Stimulated activated CD4-positive, alpha-beta T cell treated with anti-CD3 and anti-CD28 coated beads, Interleukin-15, amount 100 ng/mL, for 48 hours (primary cell): Measurements from ENCODE around the gene HEPACAM2.

Experiments
- DNase-seq, 2 donors: peaks; one replicate each; pipeline ENCODE4 v3.0.0-alpha.2; 2020; ENCODE audit warnings: low read depth in 2 of 2

The HEPACAM2 gene

DNA sequence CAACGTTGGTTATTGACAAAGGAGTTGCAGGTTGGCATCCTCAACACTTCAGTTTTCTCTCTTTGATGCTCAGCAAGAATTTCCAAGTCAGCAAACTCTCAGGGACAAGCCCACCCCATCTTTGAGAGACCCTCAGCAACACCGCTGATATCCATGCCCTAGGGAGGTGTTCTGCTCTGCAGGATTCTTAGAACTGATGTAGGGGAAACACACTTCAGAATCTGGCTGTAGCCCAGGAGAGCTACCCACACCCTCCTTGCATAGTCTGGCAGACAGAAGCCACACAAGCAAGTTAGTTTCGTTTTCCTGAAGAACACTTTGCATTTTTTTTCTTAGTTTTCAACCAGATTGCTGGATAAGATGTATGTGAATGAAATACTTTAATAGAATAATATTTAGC lies 78.9 kb downstream of the HEPACAM2 start:
- peak; percentile 4 to 8 for DNase-seq

GRCh38 chr7:93146472-93147141 lies 79.7 kb downstream of the HEPACAM2 start:
- no peak for DNase-seq

GRCh38 chr7:93146036-93146435 lies 80.2 kb downstream of the HEPACAM2 start:
- no peak for DNase-seq

- no peak for DNase-seq
Observed at GRCh38 chr7:93145354-93145753, 80.9 kb downstream of the HEPACAM2 start.

- no peak for DNase-seq
Observed at GRCh38 chr7:93142127-93142526, 84.1 kb downstream of the HEPACAM2 start.

DNA sequence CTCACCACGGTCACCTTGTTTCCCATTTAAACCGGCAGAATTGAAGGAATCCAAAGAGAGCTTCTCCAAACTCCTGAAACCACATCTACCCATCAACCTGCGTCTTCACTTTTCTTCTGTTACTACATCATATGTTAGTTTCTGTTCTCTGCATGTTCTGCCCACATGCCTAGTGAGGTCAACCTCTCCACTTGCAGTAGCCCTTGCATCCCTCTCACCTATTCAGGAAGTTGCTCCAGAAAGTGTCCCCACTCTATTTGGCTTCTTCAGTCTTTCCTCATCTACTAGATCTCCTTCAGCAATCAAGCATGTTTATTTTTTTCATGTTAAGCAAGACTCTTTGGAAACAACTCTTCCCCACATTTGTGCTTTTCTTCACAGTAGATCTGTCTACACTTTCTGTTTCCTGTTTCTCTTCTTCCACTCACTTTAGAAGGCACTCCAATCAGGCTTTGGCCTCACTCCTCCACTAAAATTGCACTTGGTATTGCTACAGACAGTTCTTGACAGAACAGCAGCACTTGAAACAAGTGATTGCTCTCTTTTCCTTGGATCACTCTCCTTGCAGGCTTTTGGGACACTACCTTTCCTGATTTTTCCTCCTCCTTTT lies 85.6 kb downstream of the HEPACAM2 start:
- no peak for DNase-seq

DNA sequence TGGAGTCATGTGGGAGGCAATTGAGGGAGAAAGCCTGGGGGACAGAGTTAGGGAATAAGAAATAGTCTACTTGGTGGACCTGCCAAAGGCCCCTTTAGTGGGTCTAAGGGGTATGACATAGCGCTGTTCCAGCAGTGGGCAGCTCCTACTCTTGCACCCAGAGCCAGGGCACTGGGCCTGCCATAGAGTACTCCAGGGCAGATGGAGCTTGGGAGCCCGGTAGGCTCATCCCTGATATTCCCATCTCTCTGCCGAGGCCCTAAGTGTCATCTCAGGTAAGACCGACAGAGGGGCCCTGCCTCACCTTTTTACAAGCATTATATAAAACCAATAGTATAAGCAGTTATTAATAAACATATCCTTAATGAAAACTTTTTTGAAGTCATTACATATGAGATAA lies 87.7 kb downstream of the HEPACAM2 start:
- no peak for DNase-seq
